GM18907 (cell line): ENCODE data around the gene SHROOM2.

Source experiments
- ATAC-seq: cut with Tn5 transposase; IDR thresholded peaks from one replicate; pipeline ENCODE4 v1.9.1; 2021; ENCODE audit warnings: mild to moderate bottlenecking, moderate library complexity; ENCODE audit not compliant: unreplicated experiment

Gene SHROOM2

DNA sequence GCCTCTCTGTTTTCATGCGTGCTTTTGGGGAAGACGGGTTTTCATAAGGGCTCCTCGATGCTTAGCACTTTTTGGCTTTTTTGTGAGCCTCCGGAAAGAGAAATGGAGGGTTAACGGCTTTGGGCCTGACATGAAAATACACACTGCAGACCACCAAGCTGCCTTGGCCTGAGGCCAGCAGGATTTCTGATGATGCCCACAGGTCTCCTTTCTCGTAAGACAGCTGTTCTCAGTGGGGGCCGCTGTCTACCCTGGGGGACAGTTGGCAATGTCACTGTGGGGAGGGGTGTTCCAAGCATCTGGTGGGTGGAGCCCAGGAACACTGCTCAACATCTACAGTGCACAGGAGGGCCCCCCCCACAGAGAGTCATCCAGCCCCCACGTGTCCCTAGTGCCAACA, 151.5 kb downstream of the SHROOM2 start:
- no peak for ATAC-seq

DNA sequence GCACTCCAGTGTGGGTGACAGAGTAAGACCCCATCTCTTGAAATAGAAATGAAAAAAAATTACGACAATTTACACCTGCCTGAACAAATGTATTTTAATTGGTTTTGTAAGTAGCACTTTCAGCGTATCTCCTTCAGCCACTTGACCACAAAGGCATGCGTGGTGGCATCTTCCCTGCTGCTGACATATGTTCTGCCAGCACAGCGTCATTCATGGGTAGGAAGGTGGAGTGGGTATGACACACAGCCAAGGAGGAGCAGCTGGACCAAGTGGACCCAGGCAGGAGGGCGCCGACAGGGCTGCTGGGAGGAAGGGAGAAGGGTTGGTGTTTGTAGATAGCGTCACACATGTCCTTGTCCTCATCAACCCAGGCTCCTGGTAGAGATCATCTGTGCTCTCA, 152.3 kb downstream of the SHROOM2 start:
- ATAC-seq, result no peak

DNA sequence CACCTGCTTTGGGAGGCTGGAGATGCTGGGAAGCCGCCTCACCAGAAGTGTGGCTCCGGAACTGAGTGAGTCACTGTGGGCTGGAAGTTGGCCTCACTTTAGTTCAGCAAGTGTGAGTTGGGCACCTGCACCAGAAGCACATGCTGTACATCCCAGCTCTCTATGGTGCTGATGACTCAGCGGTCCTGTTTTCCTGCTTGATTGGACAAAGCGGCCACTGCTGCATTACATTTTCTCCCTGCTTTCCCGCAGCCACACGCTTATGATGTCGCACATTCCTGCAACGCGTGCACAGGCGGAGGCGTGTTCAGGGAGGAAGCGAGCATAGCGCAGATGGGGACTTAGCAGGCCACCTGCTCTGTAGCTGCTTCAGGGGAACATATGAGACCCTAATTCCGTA, 154.2 kb downstream of the SHROOM2 start:
- no peak for ATAC-seq

- ATAC-seq, result peak; percentile 92
Measured at GRCh38 chrX:9942086-9942485, 155.9 kb downstream of the SHROOM2 start.

DNA sequence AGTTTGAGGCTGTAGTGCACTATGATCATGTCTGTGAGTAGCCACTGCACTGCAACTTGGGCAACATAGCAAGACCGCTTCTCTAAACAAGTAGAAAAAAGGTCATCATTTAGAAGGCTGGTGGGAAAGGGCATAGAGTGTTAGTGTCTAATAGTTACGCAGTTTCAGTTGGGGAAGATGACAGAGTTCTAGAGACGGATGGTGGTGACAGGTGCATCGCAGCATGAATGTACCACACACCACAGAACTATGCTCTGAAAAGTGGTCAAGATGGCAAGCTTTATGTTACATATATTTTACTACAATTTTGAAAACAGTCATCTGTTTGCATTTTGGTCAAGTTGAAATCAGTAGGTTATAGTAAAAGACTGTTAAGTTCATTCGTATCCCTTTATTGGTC, 157.2 kb downstream of the SHROOM2 start:
- no peak for ATAC-seq

- no peak for ATAC-seq
Measured at GRCh38 chrX:9947131-9947794, 161.0 kb downstream of the SHROOM2 start.

GRCh38 chrX:9948406-9948805, 162.2 kb downstream of the SHROOM2 start:
- no peak for ATAC-seq

DNA sequence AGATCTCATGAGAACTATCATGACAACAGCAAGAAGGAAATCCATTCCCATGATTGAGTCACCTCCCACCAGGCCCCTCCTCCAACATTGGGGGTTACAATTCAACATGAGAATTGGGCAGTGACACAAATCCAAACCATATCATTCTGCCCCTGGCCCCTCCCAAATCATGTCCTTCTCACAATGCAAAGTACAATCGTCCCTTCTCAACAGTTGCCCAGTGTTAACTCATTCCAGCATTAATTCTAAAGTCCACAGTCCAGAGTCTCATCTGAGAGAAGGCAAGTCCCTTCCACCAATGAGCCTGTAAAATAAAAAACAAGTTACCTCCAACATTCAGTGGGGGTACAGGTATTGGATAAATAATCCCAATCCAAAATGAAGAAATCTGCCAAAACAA, 166.1 kb downstream of the SHROOM2 start:
- ATAC-seq, result no peak

DNA sequence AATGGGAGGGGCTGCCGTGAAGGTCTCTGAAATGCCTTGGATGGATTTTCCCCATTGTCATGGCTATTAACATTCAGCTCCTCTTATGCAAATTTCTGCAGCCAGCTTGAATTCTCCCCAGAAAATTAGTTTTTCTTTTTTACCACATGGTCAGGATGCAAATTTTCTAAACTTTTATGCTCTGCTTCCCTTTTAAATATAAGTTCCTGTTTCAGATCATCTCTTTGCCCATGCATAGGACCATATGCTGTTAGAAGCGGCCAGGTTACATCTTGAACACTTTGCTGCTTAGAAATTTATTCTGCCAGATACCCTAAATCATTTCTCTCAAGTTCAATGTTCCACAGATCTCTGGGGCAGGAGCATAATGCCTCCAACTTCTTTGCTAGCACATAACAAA, 167.2 kb downstream of the SHROOM2 start:
- no peak for ATAC-seq

- no peak for ATAC-seq
Measured at GRCh38 chrX:9955506-9955905, 169.3 kb downstream of the SHROOM2 start.

- no peak for ATAC-seq
Measured at GRCh38 chrX:9957743-9958142, 171.5 kb downstream of the SHROOM2 start.

DNA sequence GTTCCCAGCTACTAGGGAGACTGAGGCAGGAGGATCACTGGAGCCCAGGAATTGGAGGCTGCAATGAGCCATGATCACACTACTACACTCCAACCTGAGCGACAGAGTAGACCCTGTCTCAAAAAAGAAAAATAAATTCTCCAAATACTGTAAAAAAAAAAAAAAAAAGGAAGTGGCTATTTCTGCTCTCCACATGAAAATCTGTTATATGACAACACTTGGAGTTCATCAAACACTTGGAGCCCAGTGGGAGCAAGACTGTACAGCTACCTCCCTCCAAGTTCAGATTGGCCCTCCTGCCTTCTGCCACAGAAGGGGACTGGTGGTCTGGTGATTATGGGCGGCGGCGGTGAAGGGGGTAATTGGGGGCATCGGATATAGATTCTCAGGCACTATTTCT, 172.0 kb downstream of the SHROOM2 start:
- ATAC-seq, result no peak

- no peak for ATAC-seq
Measured at GRCh38 chrX:9961750-9962149, 175.5 kb downstream of the SHROOM2 start.

DNA sequence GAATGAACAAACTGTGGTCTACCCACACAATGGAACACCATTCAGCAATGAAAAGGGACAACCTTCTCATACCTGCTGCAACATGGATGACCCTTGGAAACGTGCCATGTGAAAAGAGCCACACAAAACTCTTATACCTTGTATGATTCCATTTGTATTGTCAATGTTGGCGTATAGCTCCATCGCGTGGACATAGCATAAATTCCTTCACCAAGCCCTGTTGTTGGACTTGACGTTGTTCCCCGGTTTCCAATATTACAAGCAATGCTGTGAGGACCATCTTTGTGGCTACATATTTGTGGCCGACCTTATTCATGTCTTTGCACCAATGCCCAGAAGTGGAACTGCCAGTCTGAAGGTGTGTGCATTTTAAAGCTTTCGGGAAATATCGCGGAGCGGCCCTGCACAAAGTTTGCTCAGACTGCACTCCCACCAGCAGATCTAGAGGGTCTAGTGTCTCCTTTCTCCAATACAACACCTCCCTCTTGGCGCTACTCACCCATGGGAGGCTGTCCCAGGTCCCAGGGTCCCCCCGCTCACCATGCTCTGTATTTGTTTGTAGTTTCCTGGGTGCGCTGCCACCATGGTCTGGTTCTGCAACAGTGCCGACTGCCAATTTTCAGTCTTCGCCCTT, 180.7 kb downstream of the SHROOM2 start, which contains the start of gene CLDN34:
Gene CLDN34, plus strand, starts transcription at position 584 of the 634 bp plus-strand sequence. Its CDS starts 0 bp downstream, at position 584.
- ATAC-seq, result no peak

- no peak for ATAC-seq
Measured at GRCh38 chrX:9977635-9978034, 191.4 kb downstream of the SHROOM2 start.

DNA sequence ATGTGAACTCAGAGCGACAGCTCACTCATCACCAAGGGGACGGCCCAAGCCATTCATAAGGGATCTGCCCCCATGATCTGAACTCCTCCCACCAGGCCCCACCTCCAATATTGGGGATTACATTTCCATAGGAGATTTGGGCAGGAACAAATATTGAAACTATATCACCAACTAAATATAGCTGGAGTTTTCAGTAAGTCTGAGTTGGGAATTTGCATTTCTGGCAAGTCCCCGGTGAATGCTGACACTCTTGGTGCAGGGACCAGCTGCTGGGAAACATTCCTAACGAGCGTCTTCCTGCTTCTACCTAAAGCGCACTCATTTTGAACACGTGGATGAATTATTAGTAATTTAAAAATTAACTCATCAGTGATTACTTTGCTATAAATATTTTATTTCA, 194.2 kb downstream of the SHROOM2 start:
- no peak for ATAC-seq

DNA sequence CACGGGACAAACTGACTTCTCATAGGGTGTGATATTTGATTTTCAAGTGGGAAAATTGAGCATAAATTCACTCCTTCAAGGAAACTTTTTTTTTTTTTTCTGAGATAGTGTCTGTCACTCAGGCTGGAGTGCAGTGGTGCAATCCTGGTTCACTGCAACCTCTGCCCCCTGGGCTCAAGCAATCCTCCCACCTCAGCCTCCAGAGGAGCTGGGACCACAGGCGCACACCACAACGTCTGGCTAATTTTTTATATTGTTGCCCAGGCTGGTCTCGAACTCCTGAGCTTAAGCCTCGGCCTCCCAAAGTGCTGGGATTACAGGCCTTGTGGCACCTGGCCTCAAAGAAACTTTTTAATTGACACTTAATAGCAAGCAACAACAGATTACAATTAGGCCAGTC, 194.7 kb downstream of the SHROOM2 start:
- no peak for ATAC-seq

DNA sequence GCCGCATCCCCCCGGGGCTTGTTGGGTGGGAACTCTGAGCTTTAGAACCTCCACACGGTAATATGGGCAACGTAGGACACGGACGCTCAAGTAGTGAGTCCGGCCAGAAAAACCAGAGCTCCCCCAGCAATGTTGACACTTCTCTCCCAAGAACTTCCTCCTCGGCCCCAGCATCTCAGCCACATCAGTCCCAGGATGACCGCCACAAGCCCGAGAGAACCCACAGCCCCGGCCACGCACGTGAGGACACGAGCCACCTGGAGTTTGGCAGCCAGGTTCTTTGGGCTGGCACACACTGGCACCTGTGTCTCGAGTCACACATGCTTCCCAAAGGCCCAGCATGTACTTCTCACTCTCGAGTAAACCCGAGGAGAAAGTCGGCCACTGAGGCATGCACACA, 197.2 kb downstream of the SHROOM2 start:
- ATAC-seq, result no peak

DNA sequence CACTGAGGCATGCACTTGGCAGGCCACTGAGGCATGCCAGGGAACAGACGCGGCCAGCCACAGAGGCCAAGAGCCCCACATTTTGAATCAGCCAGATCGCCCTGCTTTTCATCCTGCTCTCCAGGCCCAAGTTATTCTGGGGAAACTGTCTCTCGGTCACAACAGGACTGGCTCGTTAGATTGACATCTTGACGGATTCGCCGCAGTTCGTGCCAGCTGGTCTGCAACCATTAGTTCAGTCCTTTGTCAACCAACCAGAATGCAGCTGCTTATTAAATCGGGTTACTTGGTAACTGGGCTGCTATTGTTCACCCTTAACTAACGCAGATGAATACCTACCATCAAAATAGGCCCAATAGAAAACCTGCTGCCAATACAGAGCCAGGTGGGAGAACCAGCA, 197.6 kb downstream of the SHROOM2 start:
- ATAC-seq, result no peak

DNA sequence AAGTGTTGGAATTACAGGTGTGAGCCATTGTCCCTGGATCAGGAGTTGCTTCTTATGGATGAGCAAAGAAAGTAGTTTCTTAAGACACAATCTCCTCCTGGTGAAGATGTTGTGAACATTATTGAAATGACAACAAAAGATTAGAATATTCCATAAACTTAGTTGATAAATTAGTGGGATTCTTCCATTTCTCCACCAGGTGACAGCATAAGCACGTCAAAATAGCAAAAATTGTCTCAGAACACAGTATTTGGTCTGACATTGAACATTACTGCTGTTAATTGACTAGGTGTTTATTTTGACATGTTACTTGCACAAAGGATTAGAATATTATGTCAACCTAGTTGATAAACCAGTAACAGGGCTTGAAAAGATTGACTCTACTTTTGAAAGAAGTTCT, 202.5 kb downstream of the SHROOM2 start:
- no peak for ATAC-seq

DNA sequence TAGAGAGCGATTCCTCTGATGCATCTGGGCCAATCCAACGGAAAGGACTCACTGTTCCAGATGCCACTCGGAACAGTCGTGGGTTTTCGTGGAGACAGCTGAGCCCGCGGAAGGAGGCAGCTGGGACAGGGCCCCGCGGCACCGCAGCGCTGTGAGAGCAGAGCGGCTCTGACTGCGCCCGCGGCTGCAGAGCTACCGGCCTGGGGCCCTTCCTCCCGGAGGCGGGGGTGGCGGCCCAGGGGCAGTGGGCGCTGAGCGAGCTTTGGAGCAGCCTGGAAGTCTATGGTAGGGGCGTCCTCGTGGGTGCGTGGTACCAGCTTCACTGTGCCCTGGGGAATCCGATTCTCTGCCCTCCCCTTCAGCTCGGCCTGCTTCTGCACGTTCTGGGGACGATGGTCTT, 205.8 kb downstream of the SHROOM2 start:
- ATAC-seq, result no peak

GRCh38 chrX:9992724-9993123, 206.5 kb downstream of the SHROOM2 start:
- ATAC-seq, result no peak

GRCh38 chrX:9995855-9996339, 209.7 kb downstream of the SHROOM2 start:
- peak; percentile 85 for ATAC-seq
